ENCODE data around the gene GIT2. TPM values are rescaled to one million over a fixed set of nuclear protein-coding genes. Genes with fewer than 3 reads are reported as not detected.
A peak's percentile ranks its signal among the peaks of the same experiment; 100 is the strongest.

The GIT2 gene
- total and polyA plus RNA-seq, 2 experiments from 2014 or later: 21.5 to 22.4 TPM

DNA sequence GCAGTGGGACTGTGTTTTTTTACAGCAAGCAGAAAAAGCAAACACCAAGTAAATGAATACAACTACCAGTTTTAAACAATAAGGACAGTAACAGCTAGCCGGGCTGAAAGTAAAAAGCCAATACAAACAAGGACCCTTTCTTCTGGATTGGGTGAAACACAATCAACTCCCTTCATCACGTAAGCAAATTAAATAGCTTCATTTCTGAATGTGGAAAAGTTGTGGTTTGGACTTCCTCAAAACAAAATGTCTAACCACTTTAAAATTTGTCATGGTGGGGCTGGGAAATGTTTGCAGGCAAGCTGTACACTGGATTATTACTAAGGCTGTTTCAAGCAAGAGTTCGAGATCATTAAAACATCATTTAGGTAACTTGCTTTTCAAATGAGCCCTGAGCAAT, 48.6 kb downstream of the GIT2 start:
- no peaks in the 10 kb centered on the region for H3K79me2 ChIP-seq
- no peak for DNase-seq (ENCODE audit: low spot score)
- no peak overlapping the region for H3K4me2 ChIP-seq
- H4K20me1 ChIP-seq (ENCODE audit: insufficient read depth, poor library complexity, severe bottlenecking): no peaks in the 10 kb centered on the region
- peak overlapping the region; percentile 48 for H3K27ac ChIP-seq
- H3K4me3 ChIP-seq: no peak overlapping the region
- no peaks in the 10 kb centered on the region for H3K9me3 ChIP-seq (ENCODE audit: low read depth)
- TF ChIP-seq EZH2phosphoT487 (IDR thresholded peaks at IDR 0.05; ENCODE audit: low read depth, severe bottlenecking, unreplicated experiment) (no peak), CTCF (IDR thresholded peaks at IDR 0.05; ENCODE audit: poor library complexity) (no peak), EZH2 (IDR thresholded peaks at IDR 0.05; ENCODE audit: borderline replicate concordance) (no peak)
- H2AFZ ChIP-seq: no peak overlapping the region
- no peaks in the 10 kb centered on the region for H3K36me3 ChIP-seq (replicated peaks; ENCODE audit: insufficient read depth, low read depth)
- H3K9me2 ChIP-seq (replicated peaks; ENCODE audit: insufficient read depth): no peaks in the 10 kb centered on the region
- H3K4me1 ChIP-seq (ENCODE audit: insufficient read depth): peaks cover 27% of the 10 kb centered on the region
- no peaks in the 10 kb centered on the region for H3K27me3 ChIP-seq
- 81% methylated on average over 3 of the region's 3 CpGs for WGBS (ENCODE audit: low lambda C conversion rate, missing lambda C conversion rate)

DNA sequence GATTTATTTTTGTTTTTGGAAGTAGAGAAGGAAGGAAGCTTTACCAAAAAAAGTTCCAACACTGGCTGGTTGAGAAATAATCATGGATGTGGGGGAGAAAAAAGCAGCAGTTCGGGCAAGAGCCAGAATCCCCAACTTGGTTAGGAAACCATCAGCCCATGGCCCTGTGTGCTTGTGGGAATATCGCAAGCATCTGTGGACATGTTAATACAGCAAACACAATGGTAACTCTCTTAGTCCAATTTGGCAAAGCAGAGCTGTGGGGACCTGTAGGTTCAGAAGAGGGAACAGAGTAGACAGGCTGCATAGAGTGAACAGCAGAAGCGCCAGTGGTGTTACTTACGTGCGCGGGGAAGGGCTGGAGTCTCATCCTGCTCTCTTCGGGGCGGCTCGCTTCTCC, 49.3 kb downstream of the GIT2 start:
- Histone ChIP-seq H3K79me2 (no peaks in the 10 kb centered on the region), H3K4me3 (no peak overlapping the region), H3K4me2 (no peak overlapping the region), H3K9me3 (ENCODE audit: low read depth) (no peaks in the 10 kb centered on the region), H4K20me1 (ENCODE audit: insufficient read depth, poor library complexity, severe bottlenecking) (no peaks in the 10 kb centered on the region), H2AFZ (no peak overlapping the region), H3K27me3 (no peaks in the 10 kb centered on the region), H3K36me3 (replicated peaks; ENCODE audit: insufficient read depth, low read depth) (no peaks in the 10 kb centered on the region), H3K27ac (no peak overlapping the region), H3K9me2 (replicated peaks; ENCODE audit: insufficient read depth) (no peaks in the 10 kb centered on the region), H3K4me1 (ENCODE audit: insufficient read depth) (peaks cover 27% of the 10 kb centered on the region)
- no peak for DNase-seq (ENCODE audit: low spot score)
- 94% methylated on average over 9 of the region's 9 CpGs for WGBS (ENCODE audit: low lambda C conversion rate, missing lambda C conversion rate)
- TF ChIP-seq CTCF (IDR thresholded peaks at IDR 0.05; ENCODE audit: poor library complexity): no peak
- no peak for TF ChIP-seq EZH2phosphoT487 (IDR thresholded peaks at IDR 0.05; ENCODE audit: low read depth, severe bottlenecking, unreplicated experiment)
- no peak for TF ChIP-seq EZH2 (IDR thresholded peaks at IDR 0.05; ENCODE audit: borderline replicate concordance)

GRCh38 chr12:109946505-109946904, 49.7 kb downstream of the GIT2 start:
- peaks cover 27% of the 10 kb centered on the region for H3K4me1 ChIP-seq (ENCODE audit: insufficient read depth)
- no peak overlapping the region for H3K4me2 ChIP-seq
- no peaks in the 10 kb centered on the region for H3K9me2 ChIP-seq (replicated peaks; ENCODE audit: insufficient read depth)
- H3K79me2 ChIP-seq: no peaks in the 10 kb centered on the region
- no peaks in the 10 kb centered on the region for H4K20me1 ChIP-seq (ENCODE audit: insufficient read depth, poor library complexity, severe bottlenecking)
- H3K27me3 ChIP-seq: no peaks in the 10 kb centered on the region
- H3K36me3 ChIP-seq (replicated peaks; ENCODE audit: insufficient read depth, low read depth): no peaks in the 10 kb centered on the region
- 37% methylated on average over 5 of the region's 5 CpGs for WGBS (ENCODE audit: low lambda C conversion rate, missing lambda C conversion rate)
- no peak overlapping the region for H2AFZ ChIP-seq
- no peak overlapping the region for H3K27ac ChIP-seq
- TF ChIP-seq EZH2phosphoT487 (IDR thresholded peaks at IDR 0.05; ENCODE audit: low read depth, severe bottlenecking, unreplicated experiment) (no peak), CTCF (IDR thresholded peaks at IDR 0.05; ENCODE audit: poor library complexity) (no peak), EZH2 (IDR thresholded peaks at IDR 0.05; ENCODE audit: borderline replicate concordance) (no peak)
- H3K9me3 ChIP-seq (ENCODE audit: low read depth): no peaks in the 10 kb centered on the region
- H3K4me3 ChIP-seq: no peak overlapping the region
- DNase-seq (ENCODE audit: low spot score): no peak

Data from hepatocyte (in vitro differentiated cells).